B cell (primary cell): ENCODE data around the gene HOXB13. TPM values are rescaled to one million over a fixed set of nuclear protein-coding genes. Genes with fewer than 3 reads are reported as not detected.

Experiments
- ATAC-seq: fragments of 200-7000 bp; cut with Tn5 transposase; one replicate; pipeline ENCODE4 v1.10.0; 2021; ENCODE audit warnings: low read depth, mild to moderate bottlenecking, moderate number of reproducible peaks, moderate library complexity
- CTCF ChIA-PET: fragments of 350-600 bp; sonication (Branson Sonifier 250); formaldehyde crosslinking; loops from one replicate; lab custom pipeline; 2021; ENCODE audit warnings: antibody characterized with exemption, inconsistent platforms; lab: Charles Lee
- POLR2A ChIA-PET: fragments of 350-600 bp; sonication (Branson Sonifier 250); formaldehyde crosslinking; loops from one replicate; lab custom pipeline; 2021; ENCODE audit warnings: antibody characterized with exemption; lab: Charles Lee
- DNase-seq: peaks from one replicate; pipeline ENCODE4 v3.0.0; 2013
- H2AFZ ChIP-seq: 2 replicates; pipeline ENCODE4 v1.6.1; 2012; ENCODE audit warnings: mild to moderate bottlenecking, low read depth, low read length; ENCODE audit not compliant: insufficient read depth, poor library complexity, severe bottlenecking
- H3K27ac ChIP-seq, 2 donors: 1 replicate in 1 of 2; 2 replicates in 1 of 2; pipeline ENCODE4 v1.5.1; 2012 to 2013; ENCODE audit warnings: low read length in 2 of 2, mild to moderate bottlenecking in 2 of 2, moderate library complexity in 1 of 2
- H3K27me3 ChIP-seq, 4 experiments: fragments of 200-600 bp in 1 of 4; sonication (generic) in 1 of 4; replicated peaks in 1 of 4; 1 replicate in 2 of 4; 2 replicates in 2 of 4; pipeline versions ENCODE4 v1.6.1 to v1.7.0; 2013 to 2016; ENCODE audit warnings: low read length in 3 of 4, mild to moderate bottlenecking in 2 of 4, mixed read lengths in 1 of 4, moderate library complexity in 1 of 4; ENCODE audit not compliant: insufficient read depth in 4 of 4, control insufficient read depth in 3 of 4; ENCODE audit errors: control extremely low read depth in 1 of 4
- H3K36me3 ChIP-seq, 2 experiments: replicated peaks in 1 of 2; 1 replicate in 1 of 2; 2 replicates in 1 of 2; pipeline versions ENCODE4 v1.6.1 to v1.7.1; 2013; ENCODE audit warnings: low read length in 1 of 2; ENCODE audit not compliant: insufficient read depth in 2 of 2, control insufficient read depth in 1 of 2; ENCODE audit errors: control extremely low read depth in 1 of 2, extremely low read depth in 1 of 2
- H3K4me1 ChIP-seq, 2 donors: fragments of 200-600 bp in 1 of 2; sonication (generic) in 1 of 2; 1 replicate in 1 of 2; 2 replicates in 1 of 2; pipeline versions ENCODE4 v1.5.1 to v1.6.1; 2013 to 2017; ENCODE audit warnings: low read length in 2 of 2; ENCODE audit not compliant: control insufficient read depth in 2 of 2, insufficient read depth in 2 of 2
- H3K4me2 ChIP-seq: replicated peaks from 2 replicates; pipeline ENCODE3; 2012; ENCODE audit warnings: mild to moderate bottlenecking, low read depth, low read length; ENCODE audit not compliant: poor library complexity, severe bottlenecking
- H3K4me3 ChIP-seq, 5 experiments: fragments of 200-600 bp in 1 of 5; sonication (generic) in 1 of 5; 1 replicate in 3 of 5; 2 replicates in 2 of 5; pipeline versions ENCODE4 v1.5.1 to v1.7.0; 2011 to 2016; ENCODE audit warnings: low read length in 4 of 5, mild to moderate bottlenecking in 4 of 5, low read depth in 2 of 5, control low read depth in 1 of 5, moderate library complexity in 1 of 5; ENCODE audit not compliant: insufficient read depth in 1 of 5; ENCODE audit errors: control extremely low read depth in 1 of 5, extremely low read depth in 1 of 5
- H3K79me2 ChIP-seq: fragments of 200-600 bp; sonication (generic); one replicate; pipeline ENCODE4 v1.6.0; 2016; ENCODE audit warnings: low read length; ENCODE audit not compliant: control insufficient read depth, insufficient read depth
- H3K9ac ChIP-seq: fragments of 200-600 bp; sonication (generic); 2 replicates; pipeline ENCODE4 v1.6.1; 2017; ENCODE audit warnings: mild to moderate bottlenecking, low read length, moderate library complexity
- H3K9me3 ChIP-seq, 3 donors: one replicate each; pipeline versions ENCODE4 v1.6.1 to v1.7.1; 2013; ENCODE audit warnings: low read length in 2 of 3; ENCODE audit not compliant: control insufficient read depth in 2 of 3, insufficient read depth in 1 of 3; ENCODE audit errors: control extremely low read depth in 1 of 3
- H4K20me1 ChIP-seq: 2 replicates; pipeline ENCODE4 v1.6.0; 2012; ENCODE audit warnings: mild to moderate bottlenecking, low read length; ENCODE audit not compliant: insufficient read depth, control insufficient read depth, poor library complexity, severe bottlenecking
- H3K27ac Mint-ChIP-seq: one replicate; pipeline ENCODE4 v1.8.0; 2021; ENCODE audit warnings: mixed read lengths
- H3K27me3 Mint-ChIP-seq: one replicate; pipeline ENCODE4 v1.8.0; 2021; ENCODE audit warnings: mixed read lengths
- H3K4me1 Mint-ChIP-seq: one replicate; pipeline ENCODE4 v1.8.0; 2021; ENCODE audit warnings: mixed read lengths
- H3K4me3 Mint-ChIP-seq: one replicate; pipeline ENCODE4 v1.8.0; 2021; ENCODE audit warnings: mixed read lengths
- H3K9me3 Mint-ChIP-seq: one replicate; pipeline ENCODE4 v1.8.0; 2022; ENCODE audit warnings: mixed read lengths; ENCODE audit not compliant: insufficient read depth
- EZH2 ChIP-seq: IDR thresholded peaks from 2 replicates; pipeline ENCODE4 v1.6.1; 2012; ENCODE audit warnings: borderline replicate concordance, low read depth, mild to moderate bottlenecking, moderate library complexity, low read length; ENCODE audit not compliant: insufficient read depth, poor library complexity, severe bottlenecking
- WGBS: methylation state at CpG from one replicate; pipeline ENCODE4 v1.1.5; 2013; ENCODE audit warnings: missing lambda C conversion rate; ENCODE audit not compliant: insufficient coverage; 5-methylcytosine and 5-hydroxymethylcytosine counted together
- intact Hi-C: fragments of 100-400 bp; cut with micrococcal nuclease; formaldehyde crosslinking; loops from one replicate; pipeline ENCODE4 v1.10.0; 2022
- polyA plus RNA-seq: library from polyadenylated mRNA; depleted of rRNA; stranded (reverse); fragments of >200 nt; gene quantifications from 2 replicates; pipeline ENCODE4 v1.2.3, GENCODE V29; 2012
- total RNA-seq, 2 donors: library from RNA; stranded (reverse); fragments of 120-200 nt in 1 of 2; gene quantifications; 1 replicate in 1 of 2; 2 replicates in 1 of 2; pipeline versions ENCODE4 v1.2.3 to v1.2.4, GENCODE V29; 2013 to 2022
- TF ChIP-seq, protein P1 (sequence below): fragments of 200-600 bp; IDR thresholded peaks from one replicate; pipeline ENCODE4 v1.8.0; 2022; ENCODE audit warnings: antibody characterized with exemption, mild to moderate bottlenecking

HOXB13 gene
- total and polyA plus RNA-seq, 2 donors (not counting 1 experiment from before 2014, with no cell fraction given): not detected

- ChIA-PET CTCF (interaction anchor here (1.1 to 2.4 kb wide), 5 partner anchors 27 to 137 kb away, joined by 3 to 9 read pairs (median 5); no protein-coding TSS in a partner anchor), POLR2A (no interaction called here)
- Histone ChIP-seq H3K9me3 (peaks cover 0 to 47% (median 6%) of the 10 kb centered on the region in 3 donors), H3K79me2 (no peaks in the 10 kb centered on the region), H2AFZ (no peak overlapping the region), H3K27me3 (peaks cover 0 to 97% (median 81%) of the 10 kb centered on the region in 4 experiments), H3K9ac (no peak overlapping the region), H3K4me3 (no peak overlapping the region), H3K4me2 (no peak overlapping the region), H4K20me1 (no peaks in the 10 kb centered on the region), H3K36me3 (no peaks in the 10 kb centered on the region), H3K27ac (no peak overlapping the region), H3K4me1 (peaks cover 15 to 53% of the 10 kb centered on the region in 2 donors)
- DNase-seq (peak; percentile 25), ATAC-seq (no peak)
- TF ChIP-seq, protein P1, sequence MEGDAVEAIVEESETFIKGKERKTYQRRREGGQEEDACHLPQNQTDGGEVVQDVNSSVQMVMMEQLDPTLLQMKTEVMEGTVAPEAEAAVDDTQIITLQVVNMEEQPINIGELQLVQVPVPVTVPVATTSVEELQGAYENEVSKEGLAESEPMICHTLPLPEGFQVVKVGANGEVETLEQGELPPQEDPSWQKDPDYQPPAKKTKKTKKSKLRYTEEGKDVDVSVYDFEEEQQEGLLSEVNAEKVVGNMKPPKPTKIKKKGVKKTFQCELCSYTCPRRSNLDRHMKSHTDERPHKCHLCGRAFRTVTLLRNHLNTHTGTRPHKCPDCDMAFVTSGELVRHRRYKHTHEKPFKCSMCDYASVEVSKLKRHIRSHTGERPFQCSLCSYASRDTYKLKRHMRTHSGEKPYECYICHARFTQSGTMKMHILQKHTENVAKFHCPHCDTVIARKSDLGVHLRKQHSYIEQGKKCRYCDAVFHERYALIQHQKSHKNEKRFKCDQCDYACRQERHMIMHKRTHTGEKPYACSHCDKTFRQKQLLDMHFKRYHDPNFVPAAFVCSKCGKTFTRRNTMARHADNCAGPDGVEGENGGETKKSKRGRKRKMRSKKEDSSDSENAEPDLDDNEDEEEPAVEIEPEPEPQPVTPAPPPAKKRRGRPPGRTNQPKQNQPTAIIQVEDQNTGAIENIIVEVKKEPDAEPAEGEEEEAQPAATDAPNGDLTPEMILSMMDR: no peak
- TF ChIP-seq EZH2: no peak
- no peak overlapping the region for H3K4me3 Mint-ChIP-seq
- H3K27ac Mint-ChIP-seq: no peak overlapping the region
- H3K4me1 Mint-ChIP-seq: peaks cover 21% of the 10 kb centered on the region
- no peaks in the 10 kb centered on the region for H3K9me3 Mint-ChIP-seq
- 12% methylated on average over 39 of the region's 43 CpGs for WGBS
- H3K27me3 Mint-ChIP-seq: peaks cover 78% of the 10 kb centered on the region
- intact Hi-C loops: no loop called here
These were observed 24.1 kb upstream of the HOXB13 start for GRCh38 chr17:48752399-48753288.
